ENCODE data around the gene SCYGR8. TPM values are rescaled to one million over a fixed set of nuclear protein-coding genes. Genes with fewer than 3 reads are reported as not detected.

Gene SCYGR8
- total RNA-seq (not detected), polyA plus RNA-seq (not detected)

DNA sequence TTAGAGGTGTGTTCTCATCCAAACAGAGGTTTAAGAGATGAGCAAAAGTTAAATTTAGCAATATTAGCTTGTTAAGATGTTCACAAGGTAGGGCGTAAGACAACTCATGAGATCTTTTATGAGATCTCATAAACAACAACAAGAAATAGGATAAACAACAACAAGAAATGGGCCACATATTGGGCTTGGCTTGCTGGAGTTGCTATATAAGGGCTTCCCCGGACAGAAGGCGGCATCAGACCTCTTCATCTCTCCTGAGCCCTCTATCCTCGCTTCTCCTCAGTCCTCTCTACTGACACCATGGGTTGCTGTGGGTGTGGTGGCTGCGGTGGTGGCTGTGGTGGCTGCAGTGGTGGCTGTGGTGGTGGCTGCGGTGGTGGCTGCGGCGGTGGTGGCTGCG, at the start of gene SCYGR8:
SCYGR8 (plus strand) TSS at position 301 of the 400 bp plus-strand sequence; CDS start at position 301, 0 bp downstream.
- Histone ChIP-seq H3K9me3 (ENCODE audit: control insufficient read depth in 1 of 2, low read length in 2 of 2) (no peaks in the 10 kb centered on the region), H3K27me3 (ENCODE audit: insufficient read depth, low read length) (no peaks in the 10 kb centered on the region), H3K4me3 (ENCODE audit: low read length in 2 of 2) (no peak within 1 kb of the TSS), H3K27ac (ENCODE audit: low read depth, low read length) (no peak within 1 kb of the TSS), H3K4me1 (ENCODE audit: insufficient read depth, low read length) (no peaks in the 10 kb centered on the region), H3K36me3 (ENCODE audit: insufficient read depth, low read length) (no peaks in the 10 kb centered on the region)
- Mint-ChIP-seq H3K27ac (peak within 1 kb of the TSS in 1 of 7 donors; percentile 54), H3K4me1 (no peaks in the 10 kb centered on the region), H3K9me3 (no peaks in the 10 kb centered on the region), H3K27me3 (peaks cover 4 to 9% of the 10 kb centered on the region in 2 donors), H3K36me3 (no peaks in the 10 kb centered on the region), H3K4me3 (no peak within 1 kb of the TSS)
- intact Hi-C loops (cut with micrococcal nuclease): no loop called here
- no peak for DNase-seq
- ChIA-PET CTCF (ENCODE audit: partially characterized antibody) (no interaction called here), POLR2A (ENCODE audit: partially characterized antibody) (no interaction called here)

DNA sequence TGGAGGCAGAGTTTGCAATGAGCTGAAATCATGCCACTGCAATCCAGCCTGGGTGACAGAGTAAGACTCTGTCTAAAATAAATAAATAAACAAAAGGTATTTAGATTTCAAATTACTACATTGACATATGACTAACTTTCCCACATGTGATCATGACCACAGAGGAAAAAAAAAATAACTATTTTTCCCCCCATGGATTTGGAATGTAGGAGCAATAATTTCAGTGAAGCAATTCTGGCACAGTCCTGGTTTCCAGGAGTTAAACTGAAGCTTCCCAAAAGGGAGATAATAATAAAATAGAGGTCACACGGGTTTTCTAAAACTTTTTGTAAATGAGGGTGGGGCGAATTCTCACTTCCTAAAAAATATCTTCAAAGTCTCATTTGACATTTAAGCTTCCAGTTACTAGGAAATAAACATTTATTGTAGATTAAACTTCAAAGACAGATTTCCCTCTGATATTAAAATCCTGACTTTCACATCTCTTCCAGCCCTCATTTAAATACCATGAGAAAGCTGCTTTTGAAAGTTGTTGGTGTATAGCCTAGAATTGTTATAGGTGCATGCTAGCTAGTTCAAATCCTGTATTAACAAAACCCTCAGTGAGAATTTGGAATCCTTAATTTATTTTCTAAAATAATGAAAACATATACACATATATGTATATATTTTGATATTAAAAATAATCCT, 48.6 kb upstream of the SCYGR8 start:
- Histone ChIP-seq H3K9me3 (ENCODE audit: control insufficient read depth in 1 of 2, low read length in 2 of 2) (no peaks in the 10 kb centered on the region), H3K4me3 (ENCODE audit: low read length in 2 of 2) (no peak overlapping the region), H3K27ac (ENCODE audit: low read depth, low read length) (no peak overlapping the region), H3K27me3 (ENCODE audit: insufficient read depth, low read length) (no peaks in the 10 kb centered on the region), H3K4me1 (ENCODE audit: insufficient read depth, low read length) (no peaks in the 10 kb centered on the region), H3K36me3 (ENCODE audit: insufficient read depth, low read length) (no peaks in the 10 kb centered on the region)
- H3K9me3 Mint-ChIP-seq: no peaks in the 10 kb centered on the region
- H3K36me3 Mint-ChIP-seq: no peaks in the 10 kb centered on the region
- POLR2A ChIA-PET (ENCODE audit: partially characterized antibody): no interaction called here
- H3K4me3 Mint-ChIP-seq: no peak overlapping the region
- CTCF ChIA-PET (ENCODE audit: partially characterized antibody): no interaction called here
- intact Hi-C loops (cut with micrococcal nuclease): no loop called here
- H3K4me1 Mint-ChIP-seq: no peaks in the 10 kb centered on the region
- H3K27me3 Mint-ChIP-seq: peaks cover 9 to 14% of the 10 kb centered on the region in 2 donors
- H3K27ac Mint-ChIP-seq: no peak overlapping the region
- no peak for DNase-seq

GRCh38 chr2:227701556-227701955, 44.1 kb upstream of the SCYGR8 start:
- POLR2A ChIA-PET (ENCODE audit: partially characterized antibody): no interaction called here
- H3K27ac ChIP-seq (ENCODE audit: low read depth, low read length): no peak overlapping the region
- Mint-ChIP-seq H3K36me3 (no peaks in the 10 kb centered on the region), H3K4me1 (no peaks in the 10 kb centered on the region), H3K4me3 (no peak overlapping the region), H3K27ac (no peak overlapping the region), H3K27me3 (peaks cover 19 to 23% of the 10 kb centered on the region in 2 donors), H3K9me3 (no peaks in the 10 kb centered on the region)
- no peak for DNase-seq
- no peak overlapping the region for H3K4me3 ChIP-seq (ENCODE audit: low read length in 2 of 2)
- CTCF ChIA-PET (ENCODE audit: partially characterized antibody): no interaction called here
- no peaks in the 10 kb centered on the region for H3K4me1 ChIP-seq (ENCODE audit: insufficient read depth, low read length)
- H3K9me3 ChIP-seq (ENCODE audit: control insufficient read depth in 1 of 2, low read length in 2 of 2): no peaks in the 10 kb centered on the region
- H3K27me3 ChIP-seq (ENCODE audit: insufficient read depth, low read length): no peaks in the 10 kb centered on the region
- intact Hi-C loops (cut with micrococcal nuclease): no loop called here
- H3K36me3 ChIP-seq (ENCODE audit: insufficient read depth, low read length): no peaks in the 10 kb centered on the region

- Mint-ChIP-seq H3K9me3 (no peaks in the 10 kb centered on the region), H3K27me3 (peaks cover 22 to 24% of the 10 kb centered on the region in 2 donors), H3K27ac (no peak overlapping the region), H3K36me3 (no peaks in the 10 kb centered on the region), H3K4me3 (no peak overlapping the region), H3K4me1 (no peaks in the 10 kb centered on the region)
- H3K9me3 ChIP-seq (ENCODE audit: control insufficient read depth in 1 of 2, low read length in 2 of 2): no peaks in the 10 kb centered on the region
- intact Hi-C loops (cut with micrococcal nuclease): no loop called here
- H3K27me3 ChIP-seq (ENCODE audit: insufficient read depth, low read length): no peaks in the 10 kb centered on the region
- no peaks in the 10 kb centered on the region for H3K4me1 ChIP-seq (ENCODE audit: insufficient read depth, low read length)
- POLR2A ChIA-PET (ENCODE audit: partially characterized antibody): no interaction called here
- no peak overlapping the region for H3K4me3 ChIP-seq (ENCODE audit: low read length in 2 of 2)
- no peak overlapping the region for H3K27ac ChIP-seq (ENCODE audit: low read depth, low read length)
- DNase-seq: no peak
- CTCF ChIA-PET (ENCODE audit: partially characterized antibody): interaction anchor here (0.6 kb wide), 1 partner anchor 10 kb away, joined by 4 read pairs; no protein-coding TSS in a partner anchor
- H3K36me3 ChIP-seq (ENCODE audit: insufficient read depth, low read length): no peaks in the 10 kb centered on the region
These were observed 42.4 kb upstream of the SCYGR8 start for GRCh38 chr2:227703280-227703732.

DNA sequence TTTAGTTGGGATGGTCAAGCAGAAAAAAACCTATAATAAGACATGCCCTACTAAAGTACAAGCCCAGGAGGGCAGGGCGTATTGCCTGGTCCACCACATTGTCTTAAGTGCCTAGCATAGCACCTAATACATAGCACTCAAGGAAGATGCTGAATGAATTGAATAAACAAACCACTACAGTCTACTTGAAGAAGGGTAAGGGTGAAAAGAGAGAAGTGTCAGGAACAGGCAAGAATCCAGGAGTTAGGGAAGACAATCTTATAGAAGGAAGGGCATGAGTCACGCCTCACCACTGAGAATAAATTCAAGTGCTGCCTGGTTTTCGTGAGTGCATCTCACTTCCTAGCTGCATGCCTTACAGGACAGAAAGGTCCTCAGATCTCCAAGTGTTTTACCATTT, 41.7 kb upstream of the SCYGR8 start:
- no peaks in the 10 kb centered on the region for H3K36me3 Mint-ChIP-seq
- no peaks in the 10 kb centered on the region for H3K9me3 ChIP-seq (ENCODE audit: control insufficient read depth in 1 of 2, low read length in 2 of 2)
- H3K4me3 ChIP-seq (ENCODE audit: low read length in 2 of 2): no peak overlapping the region
- CTCF ChIA-PET (ENCODE audit: partially characterized antibody): no interaction called here
- H3K4me1 ChIP-seq (ENCODE audit: insufficient read depth, low read length): no peaks in the 10 kb centered on the region
- no peaks in the 10 kb centered on the region for H3K36me3 ChIP-seq (ENCODE audit: insufficient read depth, low read length)
- H3K4me3 Mint-ChIP-seq: no peak overlapping the region
- intact Hi-C loops (cut with micrococcal nuclease): no loop called here
- peaks cover 19 to 27% of the 10 kb centered on the region in 2 donors for H3K27me3 Mint-ChIP-seq
- no peaks in the 10 kb centered on the region for H3K4me1 Mint-ChIP-seq
- POLR2A ChIA-PET (ENCODE audit: partially characterized antibody): no interaction called here
- no peak overlapping the region for H3K27ac ChIP-seq (ENCODE audit: low read depth, low read length)
- no peak for DNase-seq
- H3K27me3 ChIP-seq (ENCODE audit: insufficient read depth, low read length): no peaks in the 10 kb centered on the region
- no peaks in the 10 kb centered on the region for H3K9me3 Mint-ChIP-seq
- H3K27ac Mint-ChIP-seq: no peak overlapping the region

DNA sequence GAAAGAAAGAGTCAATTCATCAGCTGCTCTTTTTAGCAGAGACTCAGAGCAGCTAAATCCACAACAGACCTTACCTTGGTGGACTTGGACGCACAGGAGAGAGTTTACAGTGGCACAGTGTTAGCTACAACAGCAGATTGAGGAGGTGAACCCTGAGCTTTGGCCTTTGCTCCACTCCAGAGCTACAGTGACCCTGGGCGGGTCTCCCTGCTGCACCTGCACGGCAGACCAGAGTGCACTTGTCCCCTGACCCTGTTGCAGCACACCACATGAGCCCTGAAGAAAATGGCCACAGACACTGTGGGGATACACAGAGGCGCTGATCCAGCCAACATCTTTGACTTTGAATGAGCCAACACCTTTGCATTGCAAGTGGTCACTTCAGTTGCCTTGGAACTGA, 38.8 kb upstream of the SCYGR8 start:
- Histone ChIP-seq H3K9me3 (ENCODE audit: control insufficient read depth in 1 of 2, low read length in 2 of 2) (no peaks in the 10 kb centered on the region), H3K4me3 (ENCODE audit: low read length in 2 of 2) (no peak overlapping the region), H3K4me1 (ENCODE audit: insufficient read depth, low read length) (no peaks in the 10 kb centered on the region), H3K36me3 (ENCODE audit: insufficient read depth, low read length) (no peaks in the 10 kb centered on the region), H3K27ac (ENCODE audit: low read depth, low read length) (no peak overlapping the region), H3K27me3 (ENCODE audit: insufficient read depth, low read length) (no peaks in the 10 kb centered on the region)
- Mint-ChIP-seq H3K4me3 (no peak overlapping the region), H3K4me1 (no peaks in the 10 kb centered on the region), H3K36me3 (no peaks in the 10 kb centered on the region), H3K27ac (no peak overlapping the region), H3K9me3 (no peaks in the 10 kb centered on the region), H3K27me3 (peaks cover 15 to 20% of the 10 kb centered on the region in 2 donors)
- CTCF ChIA-PET (ENCODE audit: partially characterized antibody): interaction anchor here (1.0 kb wide), 1 partner anchor 9 kb away, joined by 3 read pairs; no protein-coding TSS in a partner anchor
- intact Hi-C loops (cut with micrococcal nuclease): no loop called here
- POLR2A ChIA-PET (ENCODE audit: partially characterized antibody): no interaction called here
- no peak for DNase-seq

DNA sequence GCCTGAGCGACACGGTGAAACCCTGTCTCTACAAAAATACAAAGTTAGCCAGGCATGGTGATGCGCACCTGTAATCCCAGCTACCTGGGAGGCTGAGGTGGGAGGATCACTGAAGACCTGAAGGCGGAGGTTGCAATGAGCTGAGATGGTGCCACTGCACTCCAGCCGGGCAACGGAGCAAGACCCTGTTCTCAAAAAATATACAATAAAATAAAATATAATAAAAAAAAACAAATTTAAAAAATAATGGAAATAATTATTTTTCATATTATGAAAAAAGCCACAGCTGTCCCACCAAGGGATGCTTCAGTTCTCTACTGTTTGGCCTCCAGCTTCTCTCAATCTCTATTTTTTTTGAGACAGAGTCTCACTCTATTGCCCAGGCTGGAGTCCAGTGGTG, 38.3 kb upstream of the SCYGR8 start:
- ChIA-PET CTCF (ENCODE audit: partially characterized antibody) (interaction anchor here (1.0 kb wide), 1 partner anchor 9 kb away, joined by 3 read pairs; no protein-coding TSS in a partner anchor), POLR2A (ENCODE audit: partially characterized antibody) (no interaction called here)
- Histone ChIP-seq H3K4me1 (ENCODE audit: insufficient read depth, low read length) (no peaks in the 10 kb centered on the region), H3K9me3 (ENCODE audit: control insufficient read depth in 1 of 2, low read length in 2 of 2) (no peaks in the 10 kb centered on the region), H3K27me3 (ENCODE audit: insufficient read depth, low read length) (no peaks in the 10 kb centered on the region), H3K27ac (ENCODE audit: low read depth, low read length) (no peak overlapping the region), H3K36me3 (ENCODE audit: insufficient read depth, low read length) (no peaks in the 10 kb centered on the region), H3K4me3 (ENCODE audit: low read length in 2 of 2) (no peak overlapping the region)
- Mint-ChIP-seq H3K27me3 (peaks cover 14 to 20% of the 10 kb centered on the region in 2 donors), H3K36me3 (no peaks in the 10 kb centered on the region), H3K9me3 (no peaks in the 10 kb centered on the region), H3K4me1 (no peaks in the 10 kb centered on the region), H3K27ac (no peak overlapping the region), H3K4me3 (no peak overlapping the region)
- no peak for DNase-seq
- intact Hi-C loops (cut with micrococcal nuclease): no loop called here
